Dermis blood vessel endothelial cell (primary cell): ENCODE measurements around the gene KCND1. TPM values are rescaled to one million over a fixed set of nuclear protein-coding genes. Genes with fewer than 3 reads are reported as not detected.

Source experiments
- total RNA-seq: library from RNA; depleted of rRNA; stranded (reverse); fragments of >200 nt; gene quantifications from 2 replicates; pipeline ENCODE4 v1.2.3, GENCODE V29; 2014

Gene KCND1
- total RNA-seq, 1 donor from 2014 or later, result 0.34 TPM

Other genes starting within 250 kb of the KCND1 start
- gene GLOD5, start 210.1 kb downstream of the KCND1 start, total RNA-seq, result 0.28 TPM in 1 of 2 replicates, not detected in the other
- not detected in 2 replicates for gene GATA1, start 185.3 kb downstream of the KCND1 start, total RNA-seq
- gene HDAC6, start 169.8 kb downstream of the KCND1 start, total RNA-seq, result 37.3 and 42.8 TPM in 2 replicates
- not detected in 2 replicates for gene ERAS, start 145.3 kb downstream of the KCND1 start, total RNA-seq
- gene PCSK1N, start 136.2 kb downstream of the KCND1 start, total RNA-seq, result 0.17 and 0.42 TPM in 2 replicates
- gene TIMM17B, start 74.1 kb downstream of the KCND1 start, total RNA-seq, result 25.3 and 27.1 TPM in 2 replicates
- gene PQBP1, start 73.9 kb downstream of the KCND1 start, total RNA-seq, result 75.2 and 87.1 TPM in 2 replicates
- gene SLC35A2, start 60.2 kb downstream of the KCND1 start, total RNA-seq, result 13.6 and 16.7 TPM in 2 replicates
- gene PIM2, start 52.8 kb downstream of the KCND1 start, total RNA-seq, result 4.8 and 6.5 TPM in 2 replicates
- gene OTUD5, start 14.2 kb downstream of the KCND1 start, total RNA-seq, result 29.4 and 38.2 TPM in 2 replicates
- 29.7 and 30.8 TPM in 2 replicates for gene GRIPAP1, start 30.4 kb upstream of the KCND1 start, total RNA-seq
- 22.8 and 32.2 TPM in 2 replicates for gene TFE3, start 71.5 kb upstream of the KCND1 start, total RNA-seq
- 0.85 and 1.4 TPM in 2 replicates for gene CCDC120, start 87.2 kb upstream of the KCND1 start, total RNA-seq
- 2.7 and 5.5 TPM in 2 replicates for gene PRAF2, start 102.2 kb upstream of the KCND1 start, total RNA-seq
- 26.2 and 27.9 TPM in 2 replicates for gene WDR45, start 108.0 kb upstream of the KCND1 start, total RNA-seq
- gene GPKOW, start 151.9 kb upstream of the KCND1 start, total RNA-seq, result 24.5 and 27.2 TPM in 2 replicates
- gene MAGIX, start 190.9 kb upstream of the KCND1 start, total RNA-seq, result 0.68 and 0.84 TPM in 2 replicates
- 2.6 and 13.1 TPM in 2 replicates for gene PLP2, start 200.1 kb upstream of the KCND1 start, total RNA-seq
- 9.4 and 9.7 TPM in 2 replicates for gene PRICKLE3, start 214.5 kb upstream of the KCND1 start, total RNA-seq
- 0.14 and 0.34 TPM in 2 replicates for gene SYP, start 228.3 kb upstream of the KCND1 start, total RNA-seq